Uterus (tissue), 4 donors: Measurements from ENCODE around the gene CD22. TPM values are rescaled to one million over a fixed set of nuclear protein-coding genes. Genes with fewer than 3 reads are reported as not detected.

Source experiments
- DNase-seq, 2 donors: peaks; one replicate each; pipeline ENCODE4 v3.0.0-alpha.2; 2019 to 2020
- H3K27ac ChIP-seq, 2 donors: fragments of 200-600 bp; sonication (generic); 1 replicate in 1 of 2; 2 replicates in 1 of 2; pipeline ENCODE4 v1.5.1; 2016 to 2018
- H3K27me3 ChIP-seq, 2 donors: fragments of 200-600 bp; sonication (generic); one replicate each; pipeline ENCODE4 v1.5.1; 2018 to 2019; ENCODE audit warnings: control low read depth in 1 of 2
- H3K36me3 ChIP-seq, 2 donors: fragments of 200-600 bp; sonication (generic); one replicate each; pipeline ENCODE4 v1.5.1; 2019; ENCODE audit warnings: control low read depth in 1 of 2
- H3K4me1 ChIP-seq, 2 donors: fragments of 200-600 bp; sonication (generic); one replicate each; pipeline ENCODE4 v1.5.1; 2018 to 2019; ENCODE audit warnings: control low read depth in 1 of 2
- H3K4me3 ChIP-seq, 2 donors: fragments of 200-600 bp; sonication (generic); 1 replicate in 1 of 2; 2 replicates in 1 of 2; pipeline ENCODE4 v1.5.1; 2018 to 2019; ENCODE audit warnings: mild to moderate bottlenecking in 1 of 2
- H3K9me3 ChIP-seq, 2 donors: fragments of 200-600 bp; sonication (generic); one replicate each; pipeline ENCODE4 v1.5.1; 2019; ENCODE audit warnings: control low read depth in 1 of 2
- CTCF ChIP-seq, 4 experiments: fragments of 200-600 bp in 2 of 4; fragments of 450-650 bp in 2 of 4; sonication (generic) in 2 of 4; IDR thresholded peaks; one replicate each; pipeline ENCODE4 v1.5.1; 2016 to 2019; ENCODE audit warnings: antibody characterized with exemption in 4 of 4, mild to moderate bottlenecking in 2 of 4, moderate library complexity in 1 of 4
- POLR2A ChIP-seq, 2 donors: fragments of 450-650 bp; IDR thresholded peaks; one replicate each; pipeline ENCODE4 v1.6.1; 2016; ENCODE audit warnings: antibody characterized with exemption in 2 of 2, mild to moderate bottlenecking in 1 of 2, moderate library complexity in 1 of 2
- intact Hi-C: fragments of 100-400 bp; cut with DNase I; formaldehyde crosslinking; loops from one replicate; pipeline ENCODE4 v1.15.1; 2023; ENCODE audit warnings: low total_unique reads
- total RNA-seq, 4 donors: library from RNA; depleted of rRNA in 3 of 4; stranded (reverse); fragments of >200 nt in 3 of 4; gene quantifications; one replicate each; pipeline versions ENCODE4 v1.1.0 to v1.2.4, GENCODE V29; 2014 to 2023
- donor health status: DM: yes; HTN: yes; CAD: no.

CD22 gene
- total RNA-seq, 4 donors from 2014 or later, result under 0.01 to 9.4 (median 1.3) TPM

- Histone ChIP-seq H3K27me3 (peaks cover 0 to 8% of the 10 kb centered on the region in 2 donors), H3K36me3 (no peaks in the 10 kb centered on the region), H3K4me3 (no peak overlapping the region), H3K27ac (no peak overlapping the region), H3K4me1 (no peaks in the 10 kb centered on the region), H3K9me3 (no peaks in the 10 kb centered on the region)
- DNase-seq, result no peak
- TF ChIP-seq POLR2A (IDR thresholded peaks at IDR 0.05) (no peak), CTCF (IDR thresholded peaks at IDR 0.05) (no peak)
- intact Hi-C loops, result no loop called here
Measured at GRCh38 chr19:35296644-35297514, 32.1 kb upstream of the CD22 start.

- intact Hi-C loops, result no loop called here
Measured at GRCh38 chr19:35297515-35297848, 31.5 kb upstream of the CD22 start.

GRCh38 chr19:35297922-35298321 is 31.1 kb upstream of the CD22 start:
- intact Hi-C loops, result no loop called here
- no peak for TF ChIP-seq POLR2A (IDR thresholded peaks at IDR 0.05)
- no peak for TF ChIP-seq CTCF (IDR thresholded peaks at IDR 0.05)
- Histone ChIP-seq H3K4me3 (no peak overlapping the region), H3K27ac (no peak overlapping the region), H3K27me3 (peaks cover 0 to 8% of the 10 kb centered on the region in 2 donors), H3K9me3 (no peaks in the 10 kb centered on the region), H3K4me1 (no peaks in the 10 kb centered on the region), H3K36me3 (no peaks in the 10 kb centered on the region)
- DNase-seq, result no peak

More at GRCh38 chr19:35297515-35297848, 31.5 kb upstream of the CD22 start:
- peaks cover 0 to 8% of the 10 kb centered on the region in 2 donors for H3K27me3 ChIP-seq
- H3K27ac ChIP-seq, result no peak overlapping the region
- no peak for DNase-seq
- H3K36me3 ChIP-seq, result no peaks in the 10 kb centered on the region
- no peaks in the 10 kb centered on the region for H3K4me1 ChIP-seq
- no peak overlapping the region for H3K4me3 ChIP-seq
- TF ChIP-seq POLR2A (IDR thresholded peaks at IDR 0.05) (no peak), CTCF (IDR thresholded peaks at IDR 0.05) (no peak)
- no peaks in the 10 kb centered on the region for H3K9me3 ChIP-seq

- Histone ChIP-seq H3K27me3 (peaks cover 0 to 8% of the 10 kb centered on the region in 2 donors), H3K4me3 (no peak overlapping the region), H3K36me3 (no peaks in the 10 kb centered on the region), H3K27ac (no peak overlapping the region), H3K9me3 (no peaks in the 10 kb centered on the region), H3K4me1 (no peaks in the 10 kb centered on the region)
- intact Hi-C loops, result no loop called here
- TF ChIP-seq CTCF (IDR thresholded peaks at IDR 0.05), result no peak
- DNase-seq, result no peak
Measured at GRCh38 chr19:35298561-35298972, 30.4 kb upstream of the CD22 start.

GRCh38 chr19:35299523-35300338 is 29.3 kb upstream of the CD22 start:
- Histone ChIP-seq H3K4me3 (no peak overlapping the region), H3K9me3 (no peaks in the 10 kb centered on the region), H3K4me1 (no peaks in the 10 kb centered on the region), H3K27me3 (peaks cover 0 to 8% of the 10 kb centered on the region in 2 donors), H3K27ac (no peak overlapping the region), H3K36me3 (no peaks in the 10 kb centered on the region)
- intact Hi-C loops, result no loop called here
- TF ChIP-seq POLR2A (IDR thresholded peaks at IDR 0.05) (no peak), CTCF (IDR thresholded peaks at IDR 0.05) (no peak)
- no peak for DNase-seq
